K562 (cell line): Measurements from ENCODE around the gene KIF23. TPM values are rescaled to one million over a fixed set of nuclear protein-coding genes. Genes with fewer than 3 reads are reported as not detected.

Experiments used
- CREBBP ChIP-seq: IDR thresholded peaks from one replicate; pipeline ENCODE4 v1.6.1; 2012; ENCODE audit warnings: low read depth, mild to moderate bottlenecking, control low read depth, inconsistent platforms, low read length
- E2F3 ChIP-seq: fragments of 250-450 bp; sonication (Bioruptor Pico); IDR thresholded peaks from 2 replicates; pipeline ENCODE4 v1.4.0; 2020; ENCODE audit warnings: mild to moderate bottlenecking
- EWSR1 ChIP-seq: fragments of 450-650 bp; IDR thresholded peaks from 2 replicates; pipeline ENCODE4 v1.6.1; 2018; ENCODE audit warnings: borderline replicate concordance, mild to moderate bottlenecking, low read depth, moderate library complexity; ENCODE audit not compliant: partially characterized antibody
- FOXM1 ChIP-seq, 2 experiments: fragments of 450-650 bp in 1 of 2; sonication (generic) in 1 of 2; formaldehyde crosslinking in 1 of 2; IDR thresholded peaks; 2 replicates each; pipeline versions ENCODE4 v1.6.1 to v1.9.0; 2017 to 2022; ENCODE audit warnings: low read depth in 2 of 2, mild to moderate bottlenecking in 2 of 2, missing genetic modification reagents in 1 of 2, moderate library complexity in 1 of 2
- GABPA ChIP-seq: fragments of 200-800 bp; sonication (Bioruptor generic); conservative IDR thresholded peaks from 2 replicates; pipeline ENCODE4 v1.6.1; 2016; ENCODE audit warnings: low read depth, missing genetic modification characterization, missing compliant biosample characterization
- MTA1 ChIP-seq: fragments of 450-650 bp; IDR thresholded peaks from 2 replicates; pipeline ENCODE4 v1.6.1; 2017; ENCODE audit warnings: borderline replicate concordance
- NR2F6 ChIP-seq: fragments of 450-650 bp; formaldehyde crosslinking; IDR thresholded peaks from 2 replicates; pipeline ENCODE4 v1.4.0; 2020; ENCODE audit warnings: mild to moderate bottlenecking
- PTRF ChIP-seq: fragments of 450-650 bp; IDR thresholded peaks from 2 replicates; pipeline ENCODE4 v1.6.1; 2016; ENCODE audit warnings: mild to moderate bottlenecking, missing genetic modification characterization, missing compliant biosample characterization
- RUNX1 ChIP-seq: sonication (generic); IDR thresholded peaks from 2 replicates; pipeline ENCODE4 v1.6.1; 2016; ENCODE audit warnings: antibody characterized with exemption, low read depth
- SETDB1 ChIP-seq: IDR thresholded peaks from one replicate; pipeline ENCODE4 v1.6.1; 2012; ENCODE audit warnings: low read length, control low read depth, inconsistent platforms
- SMAD2 ChIP-seq: fragments of 150-350 bp; IDR thresholded peaks from 2 replicates; pipeline ENCODE4 v1.6.1; 2014; ENCODE audit warnings: low read depth, mild to moderate bottlenecking, low read length
- SREBF2 ChIP-seq: sonication (generic); formaldehyde crosslinking; IDR thresholded peaks from 2 replicates; pipeline ENCODE4 v1.4.0; 2020; ENCODE audit warnings: mild to moderate bottlenecking, missing genetic modification reagents
- SUPT5H ChIP-seq: fragments of 450-650 bp; IDR thresholded peaks from 2 replicates; pipeline ENCODE4 v1.6.1; 2016
- YY1 ChIP-seq, 3 experiments: IDR thresholded peaks; 2 replicates each; pipeline ENCODE4 v1.6.1; 2011; ENCODE audit warnings: low read length in 2 of 3, mild to moderate bottlenecking in 2 of 3, moderate library complexity in 2 of 3, borderline replicate concordance in 1 of 3, control low read depth in 1 of 3, low read depth in 1 of 3; ENCODE audit not compliant: insufficient read depth in 3 of 3, insufficient replicate concordance in 2 of 3, control insufficient read depth in 1 of 3, insufficient read length in 1 of 3; ENCODE audit errors: extremely low read depth in 1 of 3
- ZNF282 ChIP-seq: sonication (generic); formaldehyde crosslinking; IDR thresholded peaks from 2 replicates; pipeline ENCODE4 v1.8.1; 2023; ENCODE audit warnings: missing genetic modification reagents
- ZNF561 ChIP-seq: fragments of 450-650 bp; formaldehyde crosslinking; conservative IDR thresholded peaks from 2 replicates; pipeline ENCODE4 v1.4.0; 2020; ENCODE audit warnings: mild to moderate bottlenecking, moderate library complexity
- ZNF668 ChIP-seq: fragments of 250-450 bp; sonication (Bioruptor Pico); IDR thresholded peaks from 2 replicates; pipeline ENCODE4 v1.8.0; 2022; ENCODE audit warnings: mild to moderate bottlenecking, inconsistent platforms
- ZNF79 ChIP-seq: fragments of 250-450 bp; sonication (Bioruptor Pico); IDR thresholded peaks from 2 replicates; pipeline ENCODE4 v1.4.0; 2020; ENCODE audit warnings: low read depth, mild to moderate bottlenecking, moderate library complexity
- polyA plus RNA-seq, 8 experiments: library from polyadenylated mRNA; depleted of rRNA in 4 of 8; stranded (reverse) in 5 of 8; unstranded in 3 of 8; fragments of >200 nt; fragmentation: Nextera tagmentation in 2 of 8; fragmentation: Illumina TruSeq in 1 of 8; extraction: Ambion mirVana in 2 of 8; extraction: Trizol in 1 of 8; gene quantifications; 2 replicates each; pipeline versions ENCODE4 v1.2.1 to v1.2.3, GENCODE V29; 2011 to 2014; ENCODE audit warnings: inconsistent platforms in 1 of 8, missing spikeins in 1 of 8
- total RNA-seq, 7 experiments: library from RNA; depleted of rRNA in 6 of 7; stranded (reverse); fragments of >200 nt in 6 of 7; fragmentation: Illumina TruSeq in 2 of 7; extraction: Trizol in 2 of 7; gene quantifications; 2 replicates each; pipeline versions ENCODE4 v1.2.1 to v1.2.3, GENCODE V29; 2011 to 2021; ENCODE audit warnings: low replicate concordance in 1 of 7
- TF ChIP-seq, protein P1 (sequence below): sonication (generic); formaldehyde crosslinking; IDR thresholded peaks from 2 replicates; pipeline ENCODE4 v1.8.0; 2022; ENCODE audit warnings: missing genetic modification reagents, mild to moderate bottlenecking, moderate library complexity, borderline replicate concordance
- TF ChIP-seq, protein P2 (sequence below): fragments of 250-450 bp; sonication (Bioruptor Pico); IDR thresholded peaks from 2 replicates; pipeline ENCODE4 v1.4.0; 2020; ENCODE audit warnings: mild to moderate bottlenecking
- TF ChIP-seq, protein P3 (sequence below): fragments of 450-650 bp; formaldehyde crosslinking; IDR thresholded peaks from 2 replicates; pipeline ENCODE4 v1.4.0; 2020; ENCODE audit warnings: mild to moderate bottlenecking, mixed read lengths
- TF ChIP-seq, protein P4 (sequence below): fragments of 250-450 bp; sonication (Bioruptor Pico); IDR thresholded peaks from 2 replicates; pipeline ENCODE4 v1.4.0; 2020

KIF23 gene
- total and polyA plus RNA-seq, 9 of the 15 experiments (the other 6 are each of a cell fraction or from before 2014, with no cell fraction given), result 29.4 to 58.2 (median 41.9) TPM

DNA sequence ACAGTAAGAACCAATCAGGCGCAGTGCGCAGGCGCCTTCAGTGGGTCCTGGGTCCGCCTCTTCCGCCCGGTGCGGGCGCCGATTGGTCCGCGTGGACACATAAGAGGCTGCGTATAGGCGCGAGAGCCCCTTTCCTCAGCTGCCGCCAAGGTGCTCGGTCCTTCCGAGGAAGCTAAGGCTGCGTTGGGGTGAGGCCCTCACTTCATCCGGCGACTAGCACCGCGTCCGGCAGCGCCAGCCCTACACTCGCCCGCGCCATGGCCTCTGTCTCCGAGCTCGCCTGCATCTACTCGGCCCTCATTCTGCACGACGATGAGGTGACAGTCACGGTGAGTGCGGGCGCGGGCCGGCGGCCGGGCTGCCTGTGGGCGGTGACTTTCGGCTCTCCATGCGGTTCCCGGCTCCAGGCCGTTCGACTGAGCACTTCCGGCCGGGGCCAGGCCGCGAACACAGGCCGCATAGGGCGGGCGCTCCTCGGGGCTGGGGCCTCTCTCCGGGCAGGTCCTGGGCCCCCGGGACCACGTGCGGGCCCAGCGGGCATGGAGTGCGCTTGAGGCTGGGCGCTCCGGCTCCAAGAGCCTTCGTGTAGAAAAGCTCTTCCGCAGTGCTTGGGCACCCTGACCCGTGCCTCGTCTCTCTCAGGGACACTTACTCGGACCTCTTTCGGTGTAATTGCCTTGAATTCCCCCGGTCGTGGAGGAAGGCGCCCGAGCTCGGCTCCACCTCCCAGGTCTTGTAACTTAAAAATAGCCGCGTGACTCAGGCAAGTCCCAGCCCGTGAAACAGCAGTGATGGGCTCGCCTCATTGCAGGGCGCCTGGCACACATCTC is 38.8 kb downstream of the KIF23 start, which contains the start of gene RPLP1 (continued):
- TF ChIP-seq ZNF79 (CRISPR knock-in tag) (no peak), E2F3 (CRISPR knock-in tag) (no peak), SMAD2 (no peak), EWSR1 (no peak), SUPT5H (peak; percentile 100), SETDB1 (no peak), NR2F6 (no peak), CREBBP (no peak), MTA1 (no peak), GABPA (tag) (peak; percentile 90), FOXM1 (IDR thresholded peaks at IDR 0.05; ENCODE audit: low read depth) (no peak), FOXM1 (CRISPR knock-in tag; IDR thresholded peaks at IDR 0.05; ENCODE audit: low read depth) (peak; percentile 84; the same call in 1 of the 2 replicates), PTRF (tag) (no peak), ZNF561 (CRISPR knock-in tag) (no peak), ZNF282 (CRISPR knock-in tag) (peak; percentile 97; the same call in 1 of the 2 replicates), RUNX1 (no peak; the same call in 1 of the 2 replicates), ZNF668 (CRISPR knock-in tag) (no peak), SREBF2 (CRISPR knock-in tag) (no peak), YY1 (IDR thresholded peaks at IDR 0.05; ENCODE audit: borderline replicate concordance in 1 of 3, control insufficient read depth in 1 of 3, extremely low read depth in 1 of 3, insufficient read depth in 3 of 3, insufficient read length in 1 of 3, insufficient replicate concordance in 2 of 3, low read depth in 1 of 3, low read length in 2 of 3) (peak; percentile 7 to 42 (median 33))
- TF ChIP-seq, protein P1, sequence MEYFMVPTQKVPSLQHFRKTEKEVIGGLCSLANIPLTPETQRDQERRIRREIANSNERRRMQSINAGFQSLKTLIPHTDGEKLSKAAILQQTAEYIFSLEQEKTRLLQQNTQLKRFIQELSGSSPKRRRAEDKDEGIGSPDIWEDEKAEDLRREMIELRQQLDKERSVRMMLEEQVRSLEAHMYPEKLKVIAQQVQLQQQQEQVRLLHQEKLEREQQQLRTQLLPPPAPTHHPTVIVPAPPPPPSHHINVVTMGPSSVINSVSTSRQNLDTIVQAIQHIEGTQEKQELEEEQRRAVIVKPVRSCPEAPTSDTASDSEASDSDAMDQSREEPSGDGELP (CRISPR knock-in tag), result peak; percentile 85
- TF ChIP-seq, protein P2, sequence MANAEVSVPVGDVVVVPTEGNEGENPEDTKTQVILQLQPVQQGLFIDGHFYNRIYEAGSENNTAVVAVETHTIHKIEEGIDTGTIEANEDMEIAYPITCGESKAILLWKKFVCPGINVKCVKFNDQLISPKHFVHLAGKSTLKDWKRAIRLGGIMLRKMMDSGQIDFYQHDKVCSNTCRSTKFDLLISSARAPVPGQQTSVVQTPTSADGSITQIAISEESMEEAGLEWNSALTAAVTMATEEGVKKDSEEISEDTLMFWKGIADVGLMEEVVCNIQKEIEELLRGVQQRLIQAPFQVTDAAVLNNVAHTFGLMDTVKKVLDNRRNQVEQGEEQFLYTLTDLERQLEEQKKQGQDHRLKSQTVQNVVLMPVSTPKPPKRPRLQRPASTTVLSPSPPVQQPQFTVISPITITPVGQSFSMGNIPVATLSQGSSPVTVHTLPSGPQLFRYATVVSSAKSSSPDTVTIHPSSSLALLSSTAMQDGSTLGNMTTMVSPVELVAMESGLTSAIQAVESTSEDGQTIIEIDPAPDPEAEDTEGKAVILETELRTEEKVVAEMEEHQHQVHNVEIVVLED (CRISPR knock-in tag), result no peak; the same call in none of the 2 replicates
- TF ChIP-seq, protein P3, sequence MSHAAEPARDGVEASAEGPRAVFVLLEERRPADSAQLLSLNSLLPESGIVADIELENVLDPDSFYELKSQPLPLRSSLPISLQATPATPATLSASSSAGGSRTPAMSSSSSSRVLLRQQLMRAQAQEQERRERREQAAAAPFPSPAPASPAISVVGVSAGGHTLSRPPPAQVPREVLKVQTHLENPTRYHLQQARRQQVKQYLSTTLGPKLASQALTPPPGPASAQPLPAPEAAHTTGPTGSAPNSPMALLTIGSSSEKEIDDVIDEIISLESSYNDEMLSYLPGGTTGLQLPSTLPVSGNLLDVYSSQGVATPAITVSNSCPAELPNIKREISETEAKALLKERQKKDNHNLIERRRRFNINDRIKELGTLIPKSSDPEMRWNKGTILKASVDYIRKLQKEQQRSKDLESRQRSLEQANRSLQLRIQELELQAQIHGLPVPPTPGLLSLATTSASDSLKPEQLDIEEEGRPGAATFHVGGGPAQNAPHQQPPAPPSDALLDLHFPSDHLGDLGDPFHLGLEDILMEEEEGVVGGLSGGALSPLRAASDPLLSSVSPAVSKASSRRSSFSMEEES (CRISPR knock-in tag), result no peak
- TF ChIP-seq, protein P4, sequence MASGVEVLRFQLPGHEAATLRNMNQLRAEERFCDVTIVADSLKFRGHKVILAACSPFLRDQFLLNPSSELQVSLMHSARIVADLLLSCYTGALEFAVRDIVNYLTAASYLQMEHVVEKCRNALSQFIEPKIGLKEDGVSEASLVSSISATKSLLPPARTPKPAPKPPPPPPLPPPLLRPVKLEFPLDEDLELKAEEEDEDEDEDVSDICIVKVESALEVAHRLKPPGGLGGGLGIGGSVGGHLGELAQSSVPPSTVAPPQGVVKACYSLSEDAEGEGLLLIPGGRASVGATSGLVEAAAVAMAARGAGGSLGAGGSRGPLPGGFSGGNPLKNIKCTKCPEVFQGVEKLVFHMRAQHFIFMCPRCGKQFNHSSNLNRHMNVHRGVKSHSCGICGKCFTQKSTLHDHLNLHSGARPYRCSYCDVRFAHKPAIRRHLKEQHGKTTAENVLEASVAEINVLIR, result no peak
